T-cell (primary cell): ENCODE data around the gene SLC25A26. TPM values are rescaled to one million over a fixed set of nuclear protein-coding genes. Genes with fewer than 3 reads are reported as not detected.

Experiments used
- ATAC-seq, 4 experiments: fragments of 200-7000 bp in 3 of 4; fragments of 150-1000 bp in 1 of 4; cut with Tn5 transposase; replicated peaks in 1 of 4; 1 replicate in 3 of 4; 2 replicates in 1 of 4; pipeline ENCODE4 v1.10.0; 2021; ENCODE audit warnings: moderate library complexity in 3 of 4, mild to moderate bottlenecking in 2 of 4, moderate number of reproducible peaks in 1 of 4
- CTCF ChIA-PET, 2 donors: fragments of 300-600 bp; sonication (Branson Sonifier 250); formaldehyde crosslinking; loops; one replicate each; lab custom pipeline; 2022; ENCODE audit warnings: antibody characterized with exemption in 2 of 2; lab: Charles Lee
- POLR2A ChIA-PET, 2 donors: fragments of 300-600 bp; sonication (Branson Sonifier 250); formaldehyde crosslinking; loops; one replicate each; lab custom pipeline; 2022; ENCODE audit warnings: antibody characterized with exemption in 2 of 2; lab: Charles Lee
- DNase-seq, 35 experiments: peaks; one replicate each; pipeline versions ENCODE4 v3.0.0 to v3.0.0-alpha.2; 2013 to 2023
- H3K27ac ChIP-seq: one replicate; pipeline ENCODE4 v1.5.1; 2013; ENCODE audit warnings: low read length
- H3K27me3 ChIP-seq, 2 experiments: replicated peaks in 1 of 2; 1 replicate in 1 of 2; 2 replicates in 1 of 2; pipeline versions ENCODE4 v1.6.1 to v1.7.0; 2013; ENCODE audit warnings: low read length in 1 of 2, mixed read lengths in 1 of 2; ENCODE audit not compliant: control insufficient read depth in 2 of 2, insufficient read depth in 2 of 2; ENCODE audit errors: extremely low read depth in 1 of 2
- H3K36me3 ChIP-seq, 2 donors: 1 replicate in 1 of 2; 2 replicates in 1 of 2; pipeline versions ENCODE4 v1.6.1 to v1.7.0; 2013; ENCODE audit warnings: low read length in 1 of 2; ENCODE audit not compliant: control insufficient read depth in 2 of 2, insufficient read depth in 1 of 2; ENCODE audit errors: extremely low read depth in 1 of 2
- H3K4me1 ChIP-seq, 2 experiments: 1 replicate in 1 of 2; 2 replicates in 1 of 2; pipeline versions ENCODE4 v1.6.1 to v1.7.0; 2013; ENCODE audit warnings: low read length in 2 of 2, mixed read lengths in 1 of 2; ENCODE audit not compliant: insufficient read depth in 2 of 2, control insufficient read depth in 1 of 2; ENCODE audit errors: extremely low read depth in 1 of 2
- H3K4me3 ChIP-seq, 2 donors: 1 replicate in 1 of 2; 2 replicates in 1 of 2; pipeline versions ENCODE4 v1.5.1 to v1.7.0; 2013; ENCODE audit warnings: mild to moderate bottlenecking in 2 of 2, low read length in 1 of 2, moderate library complexity in 1 of 2; ENCODE audit not compliant: control insufficient read depth in 1 of 2; ENCODE audit errors: extremely low read depth in 1 of 2
- H3K9me3 ChIP-seq: 2 replicates; pipeline ENCODE4 v1.7.0; 2013
- H3K27ac Mint-ChIP-seq, 2 donors: one replicate each; pipeline ENCODE4 v1.8.0; 2020 to 2021; ENCODE audit warnings: mild to moderate bottlenecking in 2 of 2, mixed read lengths in 2 of 2
- H3K27me3 Mint-ChIP-seq, 2 donors: one replicate each; pipeline ENCODE4 v1.8.0; 2021 to 2022; ENCODE audit warnings: mixed read lengths in 2 of 2
- H3K36me3 Mint-ChIP-seq: one replicate; pipeline ENCODE4 v1.8.0; 2021; ENCODE audit warnings: mixed read lengths
- H3K4me1 Mint-ChIP-seq, 3 donors: one replicate each; pipeline ENCODE4 v1.8.0; 2020 to 2022; ENCODE audit warnings: mixed read lengths in 3 of 3, mild to moderate bottlenecking in 1 of 3
- H3K4me3 Mint-ChIP-seq, 3 donors: one replicate each; pipeline ENCODE4 v1.8.0; 2020 to 2022; ENCODE audit warnings: mild to moderate bottlenecking in 3 of 3, mixed read lengths in 3 of 3, moderate library complexity in 3 of 3
- H3K9me3 Mint-ChIP-seq, 3 donors: one replicate each; pipeline ENCODE4 v1.8.0; 2020 to 2022; ENCODE audit warnings: mixed read lengths in 3 of 3
- WGBS: methylation state at CpG from one replicate; pipeline ENCODE4 v1.1.5; 2013; ENCODE audit warnings: missing lambda C conversion rate; ENCODE audit not compliant: insufficient coverage; 5-methylcytosine and 5-hydroxymethylcytosine counted together
- total RNA-seq, 35 experiments: library from RNA in 6 of 35; stranded (reverse) in 6 of 35; fragments of 120-200 nt in 1 of 35; gene quantifications; one replicate each; pipeline versions ENCODE4 v1.2.1 to v1.2.4 and lab custom pipeline; 2013 to 2026

Gene SLC25A26
- total RNA-seq, 5 donors from 2014 or later (not counting 1 experiment from before 2014, with no cell fraction given) = 16.6 to 26.9 (median 23.5) TPM

GRCh38 chr3:66395635-66396034 lies 174.8 kb downstream of the SLC25A26 start:
- H3K9me3 ChIP-seq = no peaks in the 10 kb centered on the region
- WGBS = 93% methylated on average over 10 of the region's 10 CpGs
- DNase-seq (no peak), ATAC-seq (no peak)
- H3K4me1 ChIP-seq = peaks cover 7 to 30% of the 10 kb centered on the region in 2 experiments
- no peaks in the 10 kb centered on the region for H3K27me3 Mint-ChIP-seq
- no peak overlapping the region for H3K4me3 Mint-ChIP-seq
- H3K27ac Mint-ChIP-seq = peak overlapping the region in 1 of 2 donors; percentile 99
- H3K9me3 Mint-ChIP-seq = peaks cover 0 to 4% (median 0%) of the 10 kb centered on the region in 3 donors
- H3K27me3 ChIP-seq = no peaks in the 10 kb centered on the region
- no peak overlapping the region for H3K27ac ChIP-seq
- CTCF ChIA-PET = no interaction called here
- no peak overlapping the region for H3K4me3 ChIP-seq
- H3K36me3 Mint-ChIP-seq = peaks cover 45% of the 10 kb centered on the region
- H3K4me1 Mint-ChIP-seq = peaks cover 45 to 46% (median 45%) of the 10 kb centered on the region in 3 donors
- peaks cover 3 to 38% of the 10 kb centered on the region in 2 donors for H3K36me3 ChIP-seq
- POLR2A ChIA-PET = no interaction called here

GRCh38 chr3:66396161-66396760 lies 175.5 kb downstream of the SLC25A26 start:
- ATAC-seq (no peak), DNase-seq (no peak)
- Histone ChIP-seq H3K27me3 (no peaks in the 10 kb centered on the region), H3K4me1 (peaks cover 7 to 30% of the 10 kb centered on the region in 2 experiments), H3K9me3 (no peaks in the 10 kb centered on the region), H3K36me3 (peaks cover 3 to 40% of the 10 kb centered on the region in 2 donors), H3K4me3 (no peak overlapping the region), H3K27ac (no peak overlapping the region)
- 89% methylated on average over 11 of the region's 13 CpGs for WGBS
- H3K27me3 Mint-ChIP-seq = no peaks in the 10 kb centered on the region
- peaks cover 38 to 39% (median 39%) of the 10 kb centered on the region in 3 donors for H3K4me1 Mint-ChIP-seq
- H3K36me3 Mint-ChIP-seq = peaks cover 42% of the 10 kb centered on the region
- no peak overlapping the region for H3K4me3 Mint-ChIP-seq
- ChIA-PET POLR2A (no interaction called here), CTCF (no interaction called here)
- peak overlapping the region in 1 of 2 donors; percentile 22 for H3K27ac Mint-ChIP-seq
- peaks cover 0 to 4% (median 0%) of the 10 kb centered on the region in 3 donors for H3K9me3 Mint-ChIP-seq

- H3K36me3 ChIP-seq = peaks cover 3 to 45% of the 10 kb centered on the region in 2 donors
- Mint-ChIP-seq H3K4me3 (no peak overlapping the region), H3K27me3 (no peaks in the 10 kb centered on the region), H3K36me3 (peaks cover 40% of the 10 kb centered on the region), H3K4me1 (peaks cover 34 to 36% (median 34%) of the 10 kb centered on the region in 3 donors), H3K9me3 (peaks cover 0 to 2% (median 0%) of the 10 kb centered on the region in 3 donors), H3K27ac (peak overlapping the region in 1 of 2 donors; percentile 9)
- peaks cover 7 to 30% of the 10 kb centered on the region in 2 experiments for H3K4me1 ChIP-seq
- ChIA-PET CTCF (interaction anchor here (0.8 to 1.7 kb wide), 2 partner anchors 11 kb away, joined by 3 to 5 read pairs; no protein-coding TSS in a partner anchor), POLR2A (interaction anchor here in 1 of 2 donors (0.6 kb wide), 1 partner anchor 276 kb away, joined by 4 read pairs; no protein-coding TSS in a partner anchor)
- H3K9me3 ChIP-seq = no peaks in the 10 kb centered on the region
- H3K27me3 ChIP-seq = no peaks in the 10 kb centered on the region
- ATAC-seq = no peak
- H3K27ac ChIP-seq = no peak overlapping the region
- no peak for DNase-seq
- 98% methylated on average over 6 of the region's 9 CpGs for WGBS
- H3K4me3 ChIP-seq = no peak overlapping the region
Measured at GRCh38 chr3:66396888-66397287, 176.1 kb downstream of the SLC25A26 start.

- Mint-ChIP-seq H3K27ac (peak overlapping the region in 1 of 2 donors; percentile 39), H3K27me3 (no peaks in the 10 kb centered on the region), H3K4me3 (no peak overlapping the region), H3K4me1 (peaks cover 25 to 27% (median 25%) of the 10 kb centered on the region in 3 donors), H3K9me3 (no peaks in the 10 kb centered on the region), H3K36me3 (peaks cover 33% of the 10 kb centered on the region)
- peaks cover 6 to 22% of the 10 kb centered on the region in 2 experiments for H3K4me1 ChIP-seq
- peaks cover 3 to 46% of the 10 kb centered on the region in 2 donors for H3K36me3 ChIP-seq
- H3K9me3 ChIP-seq = no peaks in the 10 kb centered on the region
- no peak for DNase-seq
- ChIA-PET POLR2A (no interaction called here), CTCF (interaction anchor here (0.8 to 1.7 kb wide), 2 partner anchors 10 kb away, joined by 3 to 5 read pairs; no protein-coding TSS in a partner anchor)
- H3K27ac ChIP-seq = no peak overlapping the region
- no peak overlapping the region for H3K4me3 ChIP-seq
- no peaks in the 10 kb centered on the region for H3K27me3 ChIP-seq
- ATAC-seq = no peak
- WGBS = no CpG with 5 or more reads among the region's 2 CpGs
Measured at GRCh38 chr3:66397745-66398144, 176.9 kb downstream of the SLC25A26 start.

- Mint-ChIP-seq H3K4me3 (no peak overlapping the region), H3K36me3 (peaks cover 34% of the 10 kb centered on the region), H3K4me1 (peaks cover 19 to 20% (median 19%) of the 10 kb centered on the region in 3 donors), H3K27ac (peak overlapping the region; percentile 3 to 5), H3K27me3 (no peaks in the 10 kb centered on the region), H3K9me3 (no peaks in the 10 kb centered on the region)
- Histone ChIP-seq H3K27me3 (no peaks in the 10 kb centered on the region), H3K36me3 (peaks cover 3 to 49% of the 10 kb centered on the region in 2 donors), H3K9me3 (no peaks in the 10 kb centered on the region), H3K27ac (no peak overlapping the region), H3K4me1 (peaks cover 3 to 16% of the 10 kb centered on the region in 2 experiments), H3K4me3 (no peak overlapping the region)
- ATAC-seq = no peak
- WGBS = 98% methylated on average over 7 of the region's 9 CpGs
- no peak for DNase-seq
- ChIA-PET CTCF (interaction anchor here in 1 of 2 donors (1.4 to 1.7 kb wide), 2 partner anchors 9 kb away, joined by 5 read pairs; no protein-coding TSS in a partner anchor), POLR2A (no interaction called here)
Measured at GRCh38 chr3:66398228-66399025, 177.6 kb downstream of the SLC25A26 start.

GRCh38 chr3:66399529-66400232 lies 178.9 kb downstream of the SLC25A26 start:
- Mint-ChIP-seq H3K27ac (no peak overlapping the region), H3K27me3 (no peaks in the 10 kb centered on the region), H3K36me3 (peaks cover 36% of the 10 kb centered on the region), H3K9me3 (no peaks in the 10 kb centered on the region), H3K4me1 (peaks cover 6 to 8% (median 6%) of the 10 kb centered on the region in 3 donors), H3K4me3 (no peak overlapping the region)
- CTCF ChIA-PET = interaction anchor here (0.6 to 1.4 kb wide), 2 partner anchors 8 to 416 kb away, joined by 3 to 5 read pairs; no protein-coding TSS in a partner anchor
- Histone ChIP-seq H3K4me3 (no peak overlapping the region), H3K27me3 (no peaks in the 10 kb centered on the region), H3K36me3 (peaks cover 3 to 61% of the 10 kb centered on the region in 2 donors), H3K4me1 (peaks cover 0 to 4% of the 10 kb centered on the region in 2 experiments), H3K27ac (no peak overlapping the region), H3K9me3 (no peaks in the 10 kb centered on the region)
- POLR2A ChIA-PET = no interaction called here
- 89% methylated on average over 4 of the region's 10 CpGs for WGBS
- no peak for DNase-seq
- ATAC-seq = no peak
